HG02610 (cell line): Measurements from ENCODE around the gene TCF7L2.

Experiments
- ATAC-seq: cut with Tn5 transposase; IDR thresholded peaks from one replicate; pipeline ENCODE4 v1.9.1; 2021; ENCODE audit warnings: mild to moderate bottlenecking, moderate library complexity; ENCODE audit not compliant: unreplicated experiment

Gene TCF7L2

DNA sequence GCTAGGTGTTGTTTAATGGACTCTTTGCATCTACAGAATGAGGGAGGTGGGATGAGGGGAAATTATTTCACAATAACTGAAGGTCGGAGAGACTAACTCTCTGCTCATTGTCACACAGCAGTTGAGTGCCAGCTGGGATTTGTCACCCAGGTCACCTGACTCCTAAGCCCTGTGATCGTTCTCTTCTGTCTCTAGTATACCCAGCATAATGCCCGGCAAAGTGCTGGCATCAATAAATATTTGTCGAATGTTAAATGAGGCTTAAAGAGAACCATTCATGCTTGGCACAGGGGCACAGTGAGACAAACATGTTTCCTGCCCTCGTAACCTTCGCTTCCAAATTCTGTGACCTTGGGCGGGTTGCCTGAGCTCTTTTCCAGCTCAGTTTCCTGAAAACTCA, 70.8 kb downstream of the TCF7L2 start:
- ATAC-seq: no peak

DNA sequence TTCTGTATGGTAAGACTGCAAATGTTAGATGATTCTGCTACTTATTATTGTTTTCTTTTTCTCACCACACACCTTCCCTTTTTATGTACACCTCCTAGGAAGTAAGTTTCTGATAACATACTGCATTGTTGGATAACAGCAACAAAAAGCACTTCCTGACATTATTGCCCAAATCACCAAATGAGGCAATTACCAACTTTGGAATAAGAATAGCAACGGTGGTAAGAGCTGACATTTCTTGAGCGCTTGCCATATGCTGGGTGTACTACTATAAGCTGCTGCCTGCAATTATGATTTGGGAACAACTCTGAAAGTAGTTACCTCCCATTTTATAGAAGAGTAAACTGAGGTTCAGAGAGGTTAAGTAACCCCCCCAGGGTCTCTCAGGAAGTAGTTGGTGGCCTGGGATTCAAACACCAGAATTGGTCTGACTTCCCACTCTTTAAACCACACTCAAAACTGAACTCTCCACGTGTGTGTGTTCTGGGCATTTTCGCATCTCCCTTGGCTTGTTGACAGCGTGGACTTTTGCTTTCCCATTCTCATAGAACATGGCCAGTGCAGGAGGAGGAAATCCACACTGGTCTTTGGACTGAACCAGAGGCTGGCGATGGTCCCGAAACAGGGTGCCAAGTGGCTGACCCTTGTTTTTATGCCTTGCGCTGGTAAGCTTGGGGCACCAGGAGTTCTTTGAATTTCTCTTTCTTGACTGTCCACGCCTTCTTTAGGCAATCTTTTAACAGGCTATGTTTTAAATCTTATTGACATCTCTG, 71.4 kb downstream of the TCF7L2 start:
- no peak for ATAC-seq

DNA sequence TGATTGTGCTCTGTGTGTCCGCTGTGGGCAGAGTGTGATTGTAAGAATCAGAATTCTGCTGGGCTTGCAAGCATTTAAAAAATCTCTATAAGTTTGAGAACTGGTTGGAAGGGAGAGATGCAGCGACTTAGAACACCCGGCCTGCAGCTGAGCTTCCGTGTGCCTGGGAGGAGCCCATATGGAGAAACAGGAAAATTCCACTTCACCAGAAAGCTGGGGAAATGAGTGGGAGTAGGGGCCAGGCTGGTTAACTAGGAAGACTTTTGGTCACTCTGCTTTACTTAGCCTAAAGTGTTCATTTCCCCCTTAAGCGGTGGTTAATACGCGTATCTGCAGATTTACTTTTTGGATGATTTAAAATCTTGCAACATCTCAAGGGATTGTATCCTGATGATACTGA, 72.2 kb downstream of the TCF7L2 start:
- ATAC-seq: no peak

DNA sequence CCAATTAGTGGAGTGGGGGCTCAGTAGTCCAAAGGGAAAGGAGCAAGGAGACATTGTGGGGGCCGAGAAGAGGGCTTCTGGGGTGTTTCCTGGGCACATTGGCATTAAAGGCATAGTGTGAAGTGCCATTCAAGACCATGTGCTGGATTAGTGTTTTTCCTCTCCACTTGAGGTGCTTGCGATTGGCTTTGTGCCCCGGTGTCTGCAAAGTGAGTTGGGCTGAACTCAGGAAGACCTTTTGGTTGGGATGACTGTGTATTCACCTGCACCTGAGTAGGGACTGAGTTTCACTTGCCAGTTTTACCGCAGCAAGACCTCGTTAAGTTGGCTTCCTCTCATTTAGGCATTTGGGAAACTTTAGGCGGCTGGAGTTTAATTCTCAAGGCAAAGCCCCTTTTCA, 73.0 kb downstream of the TCF7L2 start:
- ATAC-seq: no peak

DNA sequence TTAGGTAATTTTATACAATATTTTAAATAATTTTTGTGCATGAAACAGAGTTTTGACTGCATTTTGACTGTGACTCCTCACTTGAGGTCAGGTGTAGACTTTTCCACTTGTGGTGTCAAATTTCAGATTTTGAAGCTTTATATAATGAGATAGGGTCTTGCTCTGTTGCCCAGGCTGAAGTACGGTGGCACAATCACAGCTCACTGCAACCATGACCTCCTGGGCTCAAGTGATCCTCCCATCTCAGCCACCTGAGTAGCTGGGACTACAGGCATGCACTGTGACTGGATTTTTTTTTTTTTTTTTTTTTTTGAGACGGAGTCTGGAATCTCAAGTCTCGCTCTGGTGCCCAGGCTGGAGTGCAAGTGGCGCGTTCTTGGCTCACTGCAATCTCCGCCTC, 74.9 kb downstream of the TCF7L2 start:
- no peak for ATAC-seq

DNA sequence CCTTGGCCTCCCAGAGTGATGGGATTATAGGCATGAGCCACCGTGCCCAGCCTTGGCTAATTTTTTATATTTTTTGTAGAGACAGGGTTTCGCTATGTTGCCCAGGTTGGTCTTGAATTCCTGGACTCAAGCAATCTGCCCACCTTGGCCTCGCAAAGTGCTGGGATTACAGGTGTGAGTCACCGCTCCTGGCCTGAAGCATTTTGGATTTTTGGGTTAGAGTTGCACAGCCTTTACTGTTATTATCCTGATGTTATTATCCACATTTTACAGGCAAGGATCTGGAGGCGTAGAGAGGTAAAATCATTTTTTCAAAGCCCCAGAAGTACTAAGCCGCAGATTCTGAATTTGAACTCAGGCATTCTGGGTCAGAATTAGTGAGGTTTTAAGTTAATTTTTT, 75.4 kb downstream of the TCF7L2 start:
- ATAC-seq: no peak

DNA sequence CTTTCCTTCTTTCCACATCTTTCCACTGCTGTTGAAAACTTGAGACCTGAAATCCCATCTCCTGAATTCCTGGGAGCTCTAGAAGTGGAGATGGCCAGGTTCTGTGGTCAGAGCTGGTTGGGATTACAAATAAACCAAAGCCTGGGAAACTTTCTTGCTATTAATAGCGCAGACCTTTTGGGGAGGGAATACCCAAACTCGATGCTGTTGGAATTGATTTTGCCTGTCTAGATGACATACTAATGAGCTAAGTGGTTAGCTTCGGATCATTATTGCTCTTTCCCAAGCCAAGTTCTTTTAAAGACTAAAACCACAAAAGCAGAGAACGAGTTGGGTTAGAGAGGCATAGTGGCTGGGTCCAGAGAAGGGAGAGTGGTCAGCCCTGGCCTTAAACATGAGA, 76.6 kb downstream of the TCF7L2 start:
- ATAC-seq: no peak

DNA sequence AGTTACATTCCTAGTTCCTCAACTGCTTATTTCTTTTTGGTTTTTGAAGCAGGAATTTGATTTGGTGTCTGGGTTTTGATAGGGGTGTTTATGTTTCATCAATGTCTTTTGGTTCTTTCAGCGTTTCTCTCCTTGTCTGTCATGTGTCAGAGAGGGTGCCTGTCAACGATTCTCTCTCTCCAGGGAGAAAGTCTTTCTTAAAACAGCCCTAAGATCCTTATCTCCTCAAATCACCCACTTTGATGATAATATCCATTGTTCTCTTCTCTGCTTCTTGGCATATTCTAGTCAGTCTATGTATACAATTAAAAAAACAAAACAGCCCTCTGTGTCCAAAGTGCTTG, 77.2 kb downstream of the TCF7L2 start:
- no peak for ATAC-seq

DNA sequence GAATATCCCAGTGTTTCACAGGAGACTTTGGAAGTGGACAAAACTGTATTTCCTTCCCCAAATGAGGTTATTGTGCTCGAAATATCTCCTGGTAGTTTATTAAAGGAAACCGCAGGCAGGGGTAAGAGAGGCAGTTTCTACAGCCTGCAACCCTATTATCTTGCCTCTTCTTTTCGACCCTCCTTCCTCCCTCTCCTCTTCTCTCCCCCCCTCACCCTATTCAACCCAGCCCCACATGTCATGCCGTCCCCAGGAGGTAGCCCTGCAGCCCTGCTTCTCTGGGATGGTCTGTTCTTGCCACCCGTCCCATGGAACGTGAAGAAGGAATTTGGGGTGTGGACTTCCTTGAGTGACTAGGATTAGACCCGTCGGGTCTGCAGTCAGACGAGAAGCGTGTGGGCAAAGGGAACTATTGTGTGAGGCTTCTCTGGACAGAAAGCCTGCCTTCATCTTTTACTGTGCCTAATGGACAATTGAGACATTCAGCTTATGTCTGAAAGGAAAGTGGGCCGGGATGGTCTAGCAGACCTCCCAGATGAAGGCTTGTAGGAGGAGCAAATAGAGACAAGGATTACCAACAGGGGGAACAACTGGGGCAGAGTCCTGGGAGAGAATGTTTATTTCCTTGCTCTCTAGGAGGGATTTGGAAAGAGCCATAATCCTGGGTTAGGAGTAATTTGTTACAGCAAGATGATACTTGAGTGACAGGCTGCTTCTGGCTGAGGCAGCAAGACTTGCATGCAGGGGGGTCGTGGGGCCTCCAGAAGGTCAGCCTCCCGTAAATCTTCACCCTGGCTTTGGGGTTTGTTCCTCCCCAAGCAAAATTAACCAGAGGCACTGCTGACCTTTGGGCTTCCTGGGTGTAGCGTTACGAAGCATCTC, 77.8 kb downstream of the TCF7L2 start:
- ATAC-seq: no peak

DNA sequence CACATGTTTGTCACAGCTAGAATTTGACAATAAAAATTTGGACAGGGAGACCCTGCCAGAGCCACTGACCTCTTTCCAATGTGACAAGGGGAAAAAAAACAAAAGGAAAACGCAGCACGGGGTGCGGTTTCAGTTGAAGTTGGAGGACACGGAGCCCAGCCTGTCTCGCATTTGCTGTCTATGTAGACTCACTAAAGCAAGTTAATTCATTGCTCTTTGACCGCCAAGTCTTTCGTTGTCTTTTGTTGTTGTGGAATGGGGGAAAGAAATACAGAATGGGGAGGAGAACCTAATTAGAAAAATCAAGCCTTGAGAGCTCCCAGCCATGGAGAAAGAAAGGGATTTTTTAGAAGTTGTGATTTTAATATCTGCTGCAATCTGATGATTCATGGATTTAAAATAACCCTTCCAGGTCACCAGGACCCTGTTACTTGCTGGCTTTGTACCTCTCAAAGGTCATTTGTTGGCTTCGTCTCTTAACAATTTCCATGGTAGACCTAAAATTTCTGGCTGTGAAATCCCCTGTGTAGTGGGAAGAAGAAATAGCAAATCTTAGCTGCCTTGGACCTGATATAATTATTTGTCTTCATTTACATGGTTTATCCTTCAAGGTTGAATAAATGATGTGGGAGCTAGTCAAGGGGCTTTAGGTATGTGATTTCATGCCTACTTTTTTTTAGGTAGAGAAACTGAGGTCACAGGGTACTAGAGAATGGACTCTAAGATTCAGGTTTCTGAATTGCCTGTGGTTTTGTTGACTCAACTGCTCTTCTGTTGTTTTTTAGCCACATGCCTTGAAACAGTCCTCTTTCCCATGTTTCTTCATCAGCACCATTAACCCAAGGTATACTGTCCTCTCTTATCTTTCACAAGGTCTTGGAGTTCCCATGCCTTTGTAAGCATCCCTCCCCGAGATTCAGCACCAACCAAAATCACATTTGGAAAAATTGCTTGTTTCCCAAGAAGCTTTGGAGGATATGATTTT, 78.7 kb downstream of the TCF7L2 start:
- no peak for ATAC-seq

DNA sequence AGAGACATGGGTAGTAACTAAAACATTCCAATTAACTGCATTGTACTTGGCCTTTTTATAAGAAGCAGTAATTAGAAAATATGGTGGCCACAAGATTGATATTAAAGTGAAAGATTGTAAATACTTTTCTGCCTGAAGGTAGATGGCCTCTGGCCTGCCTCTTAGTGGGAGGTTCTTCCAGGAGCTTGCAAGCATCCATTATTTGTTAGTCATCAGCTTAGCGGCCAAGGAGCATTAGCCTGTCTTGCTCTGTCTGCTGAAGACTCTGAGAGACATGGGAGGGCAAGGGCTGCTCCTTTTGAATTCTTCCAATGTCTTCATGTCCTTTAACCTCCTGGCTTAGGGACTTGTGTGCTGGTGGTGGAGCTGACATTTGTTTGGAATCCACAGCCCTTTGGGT, 80.4 kb downstream of the TCF7L2 start:
- no peak for ATAC-seq

DNA sequence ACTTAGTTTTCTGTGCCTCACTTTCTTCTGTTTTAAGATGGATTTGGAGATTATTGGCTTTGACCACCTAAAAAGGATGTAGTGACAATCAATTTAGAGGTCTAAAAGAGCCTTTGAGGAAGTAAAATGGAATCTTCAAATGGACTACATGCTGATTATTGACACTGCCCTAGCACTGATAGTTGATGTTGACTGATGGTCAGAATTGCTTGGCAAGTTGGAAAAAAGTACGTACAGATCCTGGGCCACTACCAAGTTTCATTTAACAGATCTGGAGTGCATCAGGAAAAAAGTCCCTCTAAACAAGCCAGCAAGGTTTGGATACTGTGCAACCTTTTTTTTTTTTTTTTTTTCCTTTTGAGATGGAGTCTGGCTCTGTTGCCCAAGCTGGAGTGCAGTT, 81.1 kb downstream of the TCF7L2 start:
- ATAC-seq: no peak

DNA sequence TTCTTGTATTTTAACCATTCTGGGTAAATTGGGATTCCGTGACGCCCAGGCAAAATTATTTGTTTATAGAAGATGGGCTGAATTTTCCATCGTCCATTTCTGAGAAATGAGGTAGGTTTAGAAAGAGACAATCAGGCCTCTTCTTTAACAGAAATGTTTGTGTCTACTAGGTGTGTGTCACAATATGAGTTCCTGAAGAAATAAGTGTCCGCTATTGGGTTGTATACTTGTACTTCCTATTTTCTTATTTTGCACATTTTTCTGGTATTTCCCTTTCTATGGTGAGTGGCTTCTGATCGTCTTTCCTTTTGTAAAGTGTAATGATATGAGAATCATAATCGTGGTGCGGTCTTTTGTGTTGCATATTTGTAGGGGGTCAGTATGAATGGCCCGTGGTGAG, 83.9 kb downstream of the TCF7L2 start:
- no peak for ATAC-seq

DNA sequence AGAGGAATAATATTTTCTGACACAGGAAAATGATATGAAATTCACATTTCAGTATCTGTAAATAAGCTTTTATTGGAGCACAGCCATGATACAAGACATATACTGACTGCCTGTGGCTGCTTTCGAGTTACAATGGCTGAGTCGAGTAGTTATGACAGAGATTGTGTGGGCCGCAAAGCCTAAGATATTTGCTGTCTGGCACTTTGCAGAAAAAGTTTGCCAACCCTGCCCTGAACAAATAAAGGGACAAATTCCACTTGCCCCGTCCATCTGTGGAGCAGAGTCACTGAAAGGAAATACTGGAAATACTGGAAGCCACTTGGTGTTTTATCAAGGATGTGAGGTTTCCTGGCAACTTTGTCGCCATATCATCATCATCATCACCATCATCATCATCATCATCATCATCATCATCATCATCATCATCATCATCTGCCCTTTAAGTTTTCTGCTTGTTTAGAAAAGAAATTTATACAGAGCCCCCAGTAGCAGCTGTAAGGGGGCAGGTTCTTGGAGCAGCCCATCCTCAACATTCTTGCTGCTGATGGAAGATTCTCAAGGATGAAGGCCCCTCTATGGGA, 85.8 kb downstream of the TCF7L2 start:
- no peak for ATAC-seq

DNA sequence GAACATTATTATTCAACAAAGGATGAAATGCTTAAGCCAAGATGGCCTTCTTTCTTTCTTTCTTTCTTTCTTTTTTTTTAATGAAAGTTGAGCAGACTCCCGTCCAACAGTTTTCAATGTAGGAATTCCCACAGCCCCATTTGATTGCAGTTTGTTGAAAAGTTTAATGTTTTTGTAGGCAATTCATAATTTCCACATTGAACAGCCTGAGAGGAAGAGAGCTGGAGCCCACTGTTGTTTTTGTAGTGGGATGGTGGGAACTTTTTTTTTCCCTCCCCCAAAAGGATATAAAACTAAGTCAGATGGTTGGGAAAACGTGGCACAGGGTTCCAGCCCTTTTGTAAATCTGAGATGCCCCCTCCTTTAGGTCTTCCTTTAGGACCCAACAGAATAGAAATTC, 86.6 kb downstream of the TCF7L2 start:
- no peak for ATAC-seq

DNA sequence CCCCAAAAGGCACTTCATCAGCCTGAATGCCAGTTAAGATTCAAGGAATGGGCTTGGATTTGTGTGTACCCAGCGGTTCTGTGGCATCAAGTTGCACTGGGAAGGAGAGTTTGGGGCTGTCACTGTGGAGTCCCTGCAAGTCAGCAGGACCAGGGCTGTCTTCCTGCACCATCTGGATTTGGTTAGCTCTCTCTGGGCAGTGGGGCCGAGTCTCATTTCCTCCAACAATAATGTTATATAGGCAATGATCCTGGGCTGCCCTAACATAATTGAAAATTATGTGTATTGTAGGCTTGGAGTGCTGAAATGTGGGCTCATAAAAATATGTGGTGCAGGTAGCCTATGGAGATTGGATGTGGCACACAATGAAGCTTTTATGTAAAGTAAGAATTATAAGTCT, 87.2 kb downstream of the TCF7L2 start:
- ATAC-seq: no peak

DNA sequence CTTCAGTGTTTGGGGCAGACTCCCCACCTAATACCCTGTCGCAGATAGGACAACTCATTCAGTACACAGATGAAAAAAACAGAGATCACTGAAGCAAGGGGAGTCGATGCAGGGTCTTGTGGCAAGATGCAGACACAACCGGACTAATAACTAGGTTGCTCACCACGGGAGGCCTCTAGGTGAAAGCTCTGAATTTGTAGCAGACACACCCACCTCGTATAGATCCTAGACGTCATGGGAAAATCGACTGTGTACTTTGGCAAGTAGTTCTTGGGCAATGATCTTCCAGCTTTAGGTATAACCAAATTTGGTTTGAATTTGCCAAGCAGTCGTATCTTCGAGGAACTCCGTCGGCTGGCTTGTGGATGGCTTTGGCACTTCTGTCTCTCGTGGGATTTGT, 88.1 kb downstream of the TCF7L2 start:
- ATAC-seq: no peak

DNA sequence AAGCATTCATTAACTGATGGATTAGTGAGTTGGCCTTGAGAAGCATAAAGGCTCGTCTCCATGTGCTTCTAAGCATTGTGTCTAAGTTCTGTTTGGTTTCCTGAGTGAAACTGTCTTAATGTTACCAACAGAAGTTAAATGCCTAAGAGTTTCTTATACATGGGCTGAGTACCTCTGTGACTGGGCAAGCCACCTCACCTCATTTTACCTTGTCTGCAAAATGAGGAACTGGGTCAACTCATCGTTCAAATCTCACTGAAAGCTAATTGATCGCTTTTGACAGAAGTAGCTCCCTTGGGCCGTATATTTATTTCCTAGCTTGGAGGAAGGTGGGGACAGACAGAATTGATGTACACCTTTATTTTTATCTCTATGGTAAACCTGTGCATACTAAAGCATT, 88.9 kb downstream of the TCF7L2 start:
- no peak for ATAC-seq

DNA sequence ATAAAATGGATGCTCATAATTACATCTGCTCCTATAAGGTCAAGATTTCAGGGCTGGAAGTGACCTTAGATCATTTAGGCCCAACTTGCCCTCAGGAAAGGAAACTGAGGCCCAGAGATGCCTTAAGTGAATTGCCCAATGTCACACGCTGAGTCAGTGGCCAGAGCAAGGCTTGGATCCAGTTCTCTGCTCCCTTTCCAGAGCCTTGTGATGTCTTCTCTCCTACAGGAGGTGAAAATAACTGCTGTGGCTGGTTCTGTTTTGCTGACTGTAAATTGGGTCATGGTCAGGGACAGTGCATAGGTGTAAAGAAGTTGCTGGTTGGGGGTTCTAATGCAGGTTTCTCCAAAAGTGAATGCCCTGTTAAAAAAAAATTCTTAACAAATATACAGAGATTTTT, 91.3 kb downstream of the TCF7L2 start:
- ATAC-seq: no peak

DNA sequence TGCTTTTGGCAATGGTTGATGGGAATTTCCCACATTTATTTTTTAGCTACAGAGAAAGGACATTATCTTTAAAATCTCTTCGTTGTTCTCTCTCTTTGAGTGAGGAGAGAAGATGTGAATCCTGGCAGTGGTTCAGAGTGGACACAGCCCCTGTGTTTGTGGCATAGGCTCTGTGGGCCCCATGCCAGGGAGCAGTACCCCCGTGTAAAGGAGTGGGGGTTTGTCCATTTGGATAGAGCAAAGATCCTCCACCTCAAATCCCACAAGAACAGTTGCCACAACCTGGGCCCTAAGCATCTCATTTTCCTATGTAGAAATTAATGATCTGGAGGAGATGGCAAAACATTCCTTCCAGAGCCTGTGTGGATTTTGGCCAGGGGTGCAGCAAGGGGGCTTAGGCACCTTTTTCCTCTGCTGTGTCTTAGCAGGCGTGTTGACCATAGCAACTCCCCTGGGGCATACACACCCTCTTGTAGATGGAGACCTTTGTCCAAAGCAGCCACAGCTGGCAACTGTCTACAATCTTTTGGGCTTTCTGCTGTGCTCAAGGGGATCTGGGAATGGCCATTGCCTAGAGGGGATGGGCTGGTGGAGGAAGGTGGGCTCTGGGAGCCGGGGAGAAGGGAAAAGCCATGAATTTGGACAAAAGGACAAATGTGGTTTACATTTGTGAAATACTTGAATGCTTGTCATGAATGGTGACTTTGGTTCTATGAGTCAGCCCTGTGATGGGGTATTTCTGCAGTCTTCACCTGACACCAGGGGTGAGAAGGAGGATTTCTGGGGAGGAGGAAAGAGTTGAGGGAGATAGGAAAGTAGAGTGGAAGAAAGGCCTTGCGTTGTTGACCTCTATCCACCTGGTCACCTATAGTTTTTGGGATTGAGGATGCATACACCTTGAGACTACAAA, 92.0 kb downstream of the TCF7L2 start:
- ATAC-seq: no peak
